PC-3 (cell line): ENCODE measurements around the gene NUP133. TPM values are rescaled to one million over a fixed set of nuclear protein-coding genes. Genes with fewer than 3 reads are reported as not detected.
"Not testable (repeated sequence)": the region's sequence is repeated elsewhere in the genome, so short reads cannot be mapped to it uniquely, and the experiment has no call there.

ENCODE experiments used
- ATAC-seq: fragments of 200-7000 bp; cut with Tn5 transposase; 2 replicates; pipeline ENCODE4 v1.9.1; 2020; ENCODE audit warnings: mild to moderate bottlenecking, moderate library complexity
- BruUV-seq: library from RNA; stranded (reverse); fragments of 400-500 nt; replicated peaks from 2 replicates; lab custom pipeline; 2021; lab: Mats Ljungman, UMichigan
- CTCF ChIA-PET: fragments of 300-600 bp; sonication (Branson Sonifier 250); formaldehyde crosslinking; loops from one replicate; lab custom pipeline; 2022; ENCODE audit warnings: antibody characterized with exemption; lab: Charles Lee
- POLR2A ChIA-PET: fragments of 300-600 bp; sonication (Branson Sonifier 250); formaldehyde crosslinking; loops from one replicate; lab custom pipeline; 2022; ENCODE audit warnings: antibody characterized with exemption; ENCODE audit not compliant: unreplicated experiment; lab: Charles Lee
- DNase-seq: peaks from one replicate; pipeline ENCODE4 v3.0.0-alpha.2; 2015
- H2AFZ ChIP-seq: fragments of 300-600 bp; sonication (generic); 2 replicates; pipeline ENCODE4 v1.6.0; 2016; ENCODE audit warnings: antibody characterized with exemption, low read length
- H3F3A ChIP-seq: fragments of 300-600 bp; sonication (generic); one replicate; pipeline ENCODE4 v1.6.0; 2017; ENCODE audit warnings: antibody characterized with exemption, low read length, control low read depth, mild to moderate bottlenecking; ENCODE audit not compliant: unreplicated experiment
- H3K27ac ChIP-seq: fragments of 300-600 bp; sonication (generic); 2 replicates; pipeline ENCODE4 v1.5.1; 2016; ENCODE audit warnings: mild to moderate bottlenecking, low read length
- H3K27me3 ChIP-seq: fragments of 300-600 bp; sonication (generic); 2 replicates; pipeline ENCODE4 v1.6.1; 2016; ENCODE audit warnings: low read length, mixed read lengths
- H3K36me3 ChIP-seq: fragments of 300-600 bp; sonication (generic); 2 replicates; pipeline ENCODE4 v1.6.1; 2016; ENCODE audit warnings: low read depth, mixed run types, low read length, mixed read lengths
- H3K4me1 ChIP-seq: fragments of 300-600 bp; sonication (generic); 2 replicates; pipeline ENCODE4 v1.5.1; 2016; ENCODE audit warnings: low read length; ENCODE audit not compliant: insufficient read depth
- H3K4me2 ChIP-seq: fragments of 300-600 bp; sonication (generic); 2 replicates; pipeline ENCODE4 v1.6.0; 2016; ENCODE audit warnings: low read length
- H3K4me3 ChIP-seq: fragments of 300-600 bp; sonication (generic); 2 replicates; pipeline ENCODE4 v1.5.1; 2016; ENCODE audit warnings: mild to moderate bottlenecking, low read length, mixed read lengths
- H3K79me2 ChIP-seq: fragments of 300-600 bp; sonication (generic); 2 replicates; pipeline ENCODE4 v1.6.1; 2017; ENCODE audit warnings: low read length, mixed read lengths
- H3K9ac ChIP-seq: fragments of 300-600 bp; sonication (generic); 2 replicates; pipeline ENCODE4 v1.6.0; 2016; ENCODE audit warnings: mild to moderate bottlenecking, low read length
- H3K9me2 ChIP-seq: fragments of 300-600 bp; sonication (generic); replicated peaks from 2 replicates; pipeline ENCODE4 v1.6.1; 2016; ENCODE audit warnings: mixed run types, low read length, mixed read lengths
- H3K9me3 ChIP-seq: fragments of 300-600 bp; sonication (generic); 2 replicates; pipeline ENCODE4 v1.6.1; 2016; ENCODE audit warnings: low read length, mixed read lengths
- H4K20me1 ChIP-seq: fragments of 300-600 bp; sonication (generic); 2 replicates; pipeline ENCODE4 v1.6.1; 2016; ENCODE audit warnings: low read length, mixed read lengths
- CTCF ChIP-seq: fragments of 300-600 bp; sonication (generic); conservative IDR thresholded peaks from 2 replicates; pipeline ENCODE4 v1.5.1; 2017; ENCODE audit warnings: antibody characterized with exemption, low read depth, mild to moderate bottlenecking, low read length
- EZH2 ChIP-seq: fragments of 300-600 bp; sonication (generic); IDR thresholded peaks from one replicate; pipeline ENCODE4 v1.6.1; 2017; ENCODE audit warnings: antibody characterized with exemption, mild to moderate bottlenecking, low read length; ENCODE audit not compliant: unreplicated experiment
- EZH2phosphoT487 ChIP-seq: fragments of 300-600 bp; sonication (generic); IDR thresholded peaks from 2 replicates; pipeline ENCODE4 v1.6.1; 2018; ENCODE audit warnings: mild to moderate bottlenecking, antibody characterized with exemption, low read length, borderline replicate concordance
- intact Hi-C: fragments of 100-400 bp; cut with micrococcal nuclease; formaldehyde crosslinking; loops from 2 replicates; pipeline ENCODE4 v1.9.0; 2023
- total RNA-seq: library from RNA; depleted of rRNA; stranded (reverse); fragments of >200 nt; gene quantifications from 2 replicates; pipeline ENCODE4 v1.2.3, GENCODE V29; 2014

Gene NUP133
- total RNA-seq, 1 experiment from 2014 or later: 63.6 TPM

GRCh38 chr1:229402993-229403392 is 105.1 kb downstream of the NUP133 start:
- H4K20me1 ChIP-seq: no peaks in the 10 kb centered on the region
- POLR2A ChIA-PET: no interaction called here
- H3K4me2 ChIP-seq: no peak overlapping the region
- no peak for TF ChIP-seq EZH2
- no peak for TF ChIP-seq CTCF
- no peak for TF ChIP-seq EZH2phosphoT487
- ATAC-seq (no peak), DNase-seq (no peak)
- no TSS peak for BruUV-seq
- H3K4me1 ChIP-seq: no peaks in the 10 kb centered on the region
- H3K4me3 ChIP-seq: no peak overlapping the region
- CTCF ChIA-PET: no interaction called here
- peaks cover 20% of the 10 kb centered on the region; the same call in 1 of the 2 replicates for H3K27me3 ChIP-seq
- no peaks in the 10 kb centered on the region for H3F3A ChIP-seq
- H3K36me3 ChIP-seq: no peaks in the 10 kb centered on the region
- no peak overlapping the region for H2AFZ ChIP-seq
- intact Hi-C loops: no loop called here
- no peaks in the 10 kb centered on the region for H3K79me2 ChIP-seq
- no peak overlapping the region for H3K9ac ChIP-seq
- H3K27ac ChIP-seq: no peak overlapping the region
- H3K9me3 ChIP-seq: no peaks in the 10 kb centered on the region
- no peaks in the 10 kb centered on the region for H3K9me2 ChIP-seq

GRCh38 chr1:229402329-229402728 is 105.8 kb downstream of the NUP133 start:
- DNase-seq, intact Hi-C loops, H4K20me1 ChIP-seq, H3K4me1 ChIP-seq, H3K9me2 ChIP-seq, H3K79me2 ChIP-seq, BruUV-seq, H3K9ac ChIP-seq, H3K36me3 ChIP-seq, H3K4me3 ChIP-seq, H3K9me3 ChIP-seq, H3K27ac ChIP-seq, H2AFZ ChIP-seq, ATAC-seq, CTCF ChIA-PET, H3F3A ChIP-seq, H3K4me2 ChIP-seq, POLR2A ChIA-PET: not testable (repeated sequence)
- H3K27me3 ChIP-seq: peaks cover 20% of the 10 kb centered on the region; the same call in 1 of the 2 replicates

GRCh38 chr1:229397762-229398161 is 110.4 kb downstream of the NUP133 start:
- H3K4me2 ChIP-seq: no peak overlapping the region
- no peaks in the 10 kb centered on the region for H3K36me3 ChIP-seq
- no peak overlapping the region for H2AFZ ChIP-seq
- H3K4me1 ChIP-seq: no peaks in the 10 kb centered on the region
- intact Hi-C loops: no loop called here
- ChIA-PET POLR2A (no interaction called here), CTCF (no interaction called here)
- H3K9ac ChIP-seq: no peak overlapping the region
- no peak for ATAC-seq
- no peak overlapping the region for H3K27ac ChIP-seq
- no peak for TF ChIP-seq EZH2phosphoT487
- no peak for TF ChIP-seq EZH2
- no TSS peak for BruUV-seq
- no peak for DNase-seq
- H3F3A ChIP-seq: no peaks in the 10 kb centered on the region
- H4K20me1 ChIP-seq: no peaks in the 10 kb centered on the region
- no peak overlapping the region for H3K4me3 ChIP-seq
- peaks cover 20% of the 10 kb centered on the region; the same call in 1 of the 2 replicates for H3K27me3 ChIP-seq
- no peaks in the 10 kb centered on the region for H3K79me2 ChIP-seq
- H3K9me2 ChIP-seq: no peaks in the 10 kb centered on the region
- H3K9me3 ChIP-seq: no peaks in the 10 kb centered on the region
